Measurements from ENCODE around the gene FOXP2.

Gene FOXP2

GRCh38 chr7:114422507-114423501 lies 8.2 kb downstream of the FOXP2 start:
- Histone ChIP-seq H3K79me2 (ENCODE audit: insufficient read depth, low read length) (no peaks in the 10 kb centered on the region), H3K9ac (ENCODE audit: low read depth, low read length, poor library complexity, severe bottlenecking) (no peak overlapping the region), H4K20me1 (ENCODE audit: insufficient read depth, low read length, poor library complexity, severe bottlenecking) (no peaks in the 10 kb centered on the region), H3K4me3 (ENCODE audit: low read length, poor library complexity, severe bottlenecking) (no peak overlapping the region), H3K36me3 (ENCODE audit: insufficient read depth, low read length) (no peaks in the 10 kb centered on the region), H3K4me2 (ENCODE audit: low read depth, low read length, poor library complexity, severe bottlenecking) (no peak overlapping the region), H3F3A (ENCODE audit: low read depth) (no peaks in the 10 kb centered on the region), H3K4me1 (ENCODE audit: insufficient read depth, low read length, poor library complexity, severe bottlenecking) (no peaks in the 10 kb centered on the region), H3K9me3 (ENCODE audit: insufficient read depth, low read depth, low read length) (no peaks in the 10 kb centered on the region), H3K9me2 (replicated peaks; ENCODE audit: low read depth, low read length) (no peaks in the 10 kb centered on the region), H2AFZ (ENCODE audit: low read length) (no peak overlapping the region), H3K27me3 (ENCODE audit: insufficient read depth, low read length, poor library complexity, severe bottlenecking) (peaks cover 7% of the 10 kb centered on the region)
- TF ChIP-seq EZH2phosphoT487 (IDR thresholded peaks at IDR 0.05; ENCODE audit: borderline replicate concordance), result no peak
- TF ChIP-seq, protein P1, sequence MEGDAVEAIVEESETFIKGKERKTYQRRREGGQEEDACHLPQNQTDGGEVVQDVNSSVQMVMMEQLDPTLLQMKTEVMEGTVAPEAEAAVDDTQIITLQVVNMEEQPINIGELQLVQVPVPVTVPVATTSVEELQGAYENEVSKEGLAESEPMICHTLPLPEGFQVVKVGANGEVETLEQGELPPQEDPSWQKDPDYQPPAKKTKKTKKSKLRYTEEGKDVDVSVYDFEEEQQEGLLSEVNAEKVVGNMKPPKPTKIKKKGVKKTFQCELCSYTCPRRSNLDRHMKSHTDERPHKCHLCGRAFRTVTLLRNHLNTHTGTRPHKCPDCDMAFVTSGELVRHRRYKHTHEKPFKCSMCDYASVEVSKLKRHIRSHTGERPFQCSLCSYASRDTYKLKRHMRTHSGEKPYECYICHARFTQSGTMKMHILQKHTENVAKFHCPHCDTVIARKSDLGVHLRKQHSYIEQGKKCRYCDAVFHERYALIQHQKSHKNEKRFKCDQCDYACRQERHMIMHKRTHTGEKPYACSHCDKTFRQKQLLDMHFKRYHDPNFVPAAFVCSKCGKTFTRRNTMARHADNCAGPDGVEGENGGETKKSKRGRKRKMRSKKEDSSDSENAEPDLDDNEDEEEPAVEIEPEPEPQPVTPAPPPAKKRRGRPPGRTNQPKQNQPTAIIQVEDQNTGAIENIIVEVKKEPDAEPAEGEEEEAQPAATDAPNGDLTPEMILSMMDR (conservative IDR thresholded peaks at IDR 0.05; ENCODE audit: low read length), result peak; percentile 45

DNA sequence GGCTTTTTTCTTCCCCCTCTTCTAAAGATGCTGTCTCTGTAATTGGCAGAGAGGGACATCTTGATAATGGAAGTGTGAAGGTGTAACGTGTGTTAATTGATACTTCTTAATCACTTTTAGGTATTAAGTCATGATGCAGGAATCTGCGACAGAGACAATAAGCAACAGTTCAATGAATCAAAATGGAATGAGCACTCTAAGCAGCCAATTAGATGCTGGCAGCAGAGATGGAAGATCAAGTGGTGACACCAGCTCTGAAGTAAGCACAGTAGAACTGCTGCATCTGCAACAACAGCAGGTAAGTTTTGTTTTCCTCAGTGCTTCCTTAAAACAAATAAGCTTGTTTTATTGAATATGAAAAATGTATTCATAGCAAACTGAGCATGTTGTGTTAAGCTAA lies 11.8 kb downstream of the FOXP2 start:
- H2AFZ ChIP-seq (ENCODE audit: low read length), result no peak overlapping the region
- H3K36me3 ChIP-seq (ENCODE audit: insufficient read depth, low read length), result no peaks in the 10 kb centered on the region
- H3K79me2 ChIP-seq (ENCODE audit: insufficient read depth, low read length), result no peaks in the 10 kb centered on the region
- H3K4me3 ChIP-seq (ENCODE audit: low read length, poor library complexity, severe bottlenecking), result no peak overlapping the region
- H3K27me3 ChIP-seq (ENCODE audit: insufficient read depth, low read length, poor library complexity, severe bottlenecking), result no peaks in the 10 kb centered on the region
- no peak overlapping the region for H3K9ac ChIP-seq (ENCODE audit: low read depth, low read length, poor library complexity, severe bottlenecking)
- H4K20me1 ChIP-seq (ENCODE audit: insufficient read depth, low read length, poor library complexity, severe bottlenecking), result no peaks in the 10 kb centered on the region
- H3K9me3 ChIP-seq (ENCODE audit: insufficient read depth, low read depth, low read length), result no peaks in the 10 kb centered on the region
- no peaks in the 10 kb centered on the region for H3K4me1 ChIP-seq (ENCODE audit: insufficient read depth, low read length, poor library complexity, severe bottlenecking)
- no peak overlapping the region for H3K4me2 ChIP-seq (ENCODE audit: low read depth, low read length, poor library complexity, severe bottlenecking)
- TF ChIP-seq, protein P1 (conservative IDR thresholded peaks at IDR 0.05; ENCODE audit: low read length), result no peak
- no peak for TF ChIP-seq EZH2phosphoT487 (IDR thresholded peaks at IDR 0.05; ENCODE audit: borderline replicate concordance)
- H3K9me2 ChIP-seq (replicated peaks; ENCODE audit: low read depth, low read length), result no peaks in the 10 kb centered on the region
- no peaks in the 10 kb centered on the region for H3F3A ChIP-seq (ENCODE audit: low read depth)

GRCh38 chr7:114426824-114427223 lies 12.2 kb downstream of the FOXP2 start:
- H3K9ac ChIP-seq (ENCODE audit: low read depth, low read length, poor library complexity, severe bottlenecking), result no peak overlapping the region
- H3F3A ChIP-seq (ENCODE audit: low read depth), result no peaks in the 10 kb centered on the region
- H3K36me3 ChIP-seq (ENCODE audit: insufficient read depth, low read length), result no peaks in the 10 kb centered on the region
- no peaks in the 10 kb centered on the region for H3K9me3 ChIP-seq (ENCODE audit: insufficient read depth, low read depth, low read length)
- no peak overlapping the region for H2AFZ ChIP-seq (ENCODE audit: low read length)
- TF ChIP-seq, protein P1 (conservative IDR thresholded peaks at IDR 0.05; ENCODE audit: low read length), result peak; percentile 32; the same call in 1 of the 2 replicates
- TF ChIP-seq EZH2phosphoT487 (IDR thresholded peaks at IDR 0.05; ENCODE audit: borderline replicate concordance), result no peak
- no peak overlapping the region for H3K4me2 ChIP-seq (ENCODE audit: low read depth, low read length, poor library complexity, severe bottlenecking)
- peaks cover 3% of the 10 kb centered on the region for H3K27me3 ChIP-seq (ENCODE audit: insufficient read depth, low read length, poor library complexity, severe bottlenecking)
- no peaks in the 10 kb centered on the region for H4K20me1 ChIP-seq (ENCODE audit: insufficient read depth, low read length, poor library complexity, severe bottlenecking)
- no peaks in the 10 kb centered on the region for H3K79me2 ChIP-seq (ENCODE audit: insufficient read depth, low read length)
- no peaks in the 10 kb centered on the region for H3K4me1 ChIP-seq (ENCODE audit: insufficient read depth, low read length, poor library complexity, severe bottlenecking)
- no peak overlapping the region for H3K4me3 ChIP-seq (ENCODE audit: low read length, poor library complexity, severe bottlenecking)
- H3K9me2 ChIP-seq (replicated peaks; ENCODE audit: low read depth, low read length), result no peaks in the 10 kb centered on the region

Data from Loucy (cell line).